ENCODE data around the gene DOP1A. TPM values are rescaled to one million over a fixed set of nuclear protein-coding genes. Genes with fewer than 3 reads are reported as not detected.

DOP1A gene
- total and polyA plus RNA-seq, 2 experiments from 2014 or later, result 4.5 to 26.0 TPM

- no peaks in the 10 kb centered on the region for H3K27me3 ChIP-seq
- no peaks in the 10 kb centered on the region for H3K9me3 ChIP-seq (ENCODE audit: low read depth)
- no peak overlapping the region for H3K4me3 ChIP-seq
- no peaks in the 10 kb centered on the region for H3K36me3 ChIP-seq
- H3K27ac ChIP-seq, result no peak overlapping the region
- H3K4me1 ChIP-seq (ENCODE audit: low read depth), result no peaks in the 10 kb centered on the region
- DNase-seq (ENCODE audit: low read depth in 1 of 2, low spot score in 1 of 2), result no peak
- TF ChIP-seq CTCF (IDR thresholded peaks at IDR 0.05; ENCODE audit: low read depth, low read length), result no peak
Measured at GRCh38 chr6:83083476-83083875, 16.0 kb downstream of the DOP1A start.

GRCh38 chr6:83086751-83087150 lies 19.3 kb downstream of the DOP1A start:
- no peak overlapping the region for H3K27ac ChIP-seq
- no peak for DNase-seq (ENCODE audit: low read depth in 1 of 2, low spot score in 1 of 2)
- H3K9me3 ChIP-seq (ENCODE audit: low read depth), result no peaks in the 10 kb centered on the region
- TF ChIP-seq CTCF (IDR thresholded peaks at IDR 0.05; ENCODE audit: low read depth, low read length), result no peak
- H3K36me3 ChIP-seq, result no peaks in the 10 kb centered on the region
- no peak overlapping the region for H3K4me3 ChIP-seq
- H3K4me1 ChIP-seq (ENCODE audit: low read depth), result no peaks in the 10 kb centered on the region
- H3K27me3 ChIP-seq, result no peaks in the 10 kb centered on the region

- Histone ChIP-seq H3K4me3 (no peak overlapping the region), H3K27ac (no peak overlapping the region), H3K9me3 (ENCODE audit: low read depth) (no peaks in the 10 kb centered on the region), H3K4me1 (ENCODE audit: low read depth) (no peaks in the 10 kb centered on the region), H3K36me3 (no peaks in the 10 kb centered on the region), H3K27me3 (no peaks in the 10 kb centered on the region)
- no peak for TF ChIP-seq CTCF (IDR thresholded peaks at IDR 0.05; ENCODE audit: low read depth, low read length)
- peak in 1 of 2 donors; percentile 49 for DNase-seq (ENCODE audit: low read depth in 1 of 2, low spot score in 1 of 2)
Measured at GRCh38 chr6:83092756-83093399, 25.4 kb downstream of the DOP1A start.

GRCh38 chr6:83096791-83097190 lies 29.3 kb downstream of the DOP1A start:
- no peaks in the 10 kb centered on the region for H3K4me1 ChIP-seq (ENCODE audit: low read depth)
- no peak for TF ChIP-seq CTCF (IDR thresholded peaks at IDR 0.05; ENCODE audit: low read depth, low read length)

GRCh38 chr6:83097204-83097603 lies 29.7 kb downstream of the DOP1A start:
- Histone ChIP-seq H3K27me3 (no peaks in the 10 kb centered on the region), H3K9me3 (ENCODE audit: low read depth) (no peaks in the 10 kb centered on the region), H3K4me1 (ENCODE audit: low read depth) (no peaks in the 10 kb centered on the region), H3K4me3 (no peak overlapping the region), H3K36me3 (no peaks in the 10 kb centered on the region), H3K27ac (no peak overlapping the region)
- no peak for TF ChIP-seq CTCF (IDR thresholded peaks at IDR 0.05; ENCODE audit: low read depth, low read length)
- DNase-seq (ENCODE audit: low read depth in 1 of 2, low spot score in 1 of 2), result peak in 1 of 2 donors; percentile 52

More at GRCh38 chr6:83096791-83097190, 29.3 kb downstream of the DOP1A start:
- Histone ChIP-seq H3K27me3 (no peaks in the 10 kb centered on the region), H3K27ac (no peak overlapping the region), H3K4me3 (no peak overlapping the region), H3K36me3 (no peaks in the 10 kb centered on the region), H3K9me3 (ENCODE audit: low read depth) (no peaks in the 10 kb centered on the region)
- no peak for DNase-seq (ENCODE audit: low read depth in 1 of 2, low spot score in 1 of 2)
